ENCODE measurements around the gene MUSTN1.

MUSTN1 gene

DNA sequence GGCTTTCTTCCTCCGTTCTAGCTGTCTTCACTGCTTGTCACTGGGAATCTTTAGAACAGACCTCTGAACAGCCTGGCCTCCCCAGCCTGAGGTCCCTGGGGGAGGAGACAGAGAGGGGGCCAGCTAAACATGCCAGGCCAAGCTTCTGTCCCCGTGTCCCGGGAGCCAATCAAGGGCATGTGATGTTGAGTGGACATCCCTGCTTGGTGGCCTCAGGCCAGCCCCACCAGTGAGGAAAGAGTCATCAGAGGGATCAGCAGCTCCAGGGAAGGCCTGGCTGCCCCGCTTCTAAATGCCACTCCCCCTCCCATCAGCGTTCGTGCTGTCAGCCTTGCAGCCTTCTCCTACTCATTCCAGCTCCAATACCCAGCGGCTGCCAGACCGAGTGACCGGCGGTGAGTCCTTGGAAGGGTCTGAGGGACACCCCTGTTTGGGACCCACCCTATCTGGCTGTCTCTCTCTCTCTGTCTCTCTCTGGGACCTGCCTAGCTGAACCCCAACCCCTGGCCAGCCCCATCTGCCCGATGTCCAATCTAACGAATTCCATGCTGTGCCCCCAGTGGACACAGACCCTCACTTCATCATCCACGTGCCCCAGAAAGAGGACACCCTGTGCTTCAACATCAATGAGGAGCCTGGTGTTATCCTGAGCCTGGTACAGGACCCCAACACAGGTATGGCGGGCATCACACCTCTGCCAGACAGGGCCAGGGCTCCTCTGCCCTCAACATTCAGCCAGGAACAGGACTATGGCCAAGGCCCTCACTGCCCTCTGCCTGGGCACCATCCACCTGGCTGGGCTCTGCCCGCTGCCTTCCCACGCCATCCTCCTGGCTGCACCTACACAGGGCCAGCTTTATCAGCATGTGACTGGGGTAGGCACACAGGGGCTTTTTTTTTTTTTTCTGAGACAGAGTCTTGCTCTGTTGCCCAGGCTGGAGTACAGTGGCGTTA lies 46.9 kb downstream of the MUSTN1 start:
- TF ChIP-seq, protein P1, sequence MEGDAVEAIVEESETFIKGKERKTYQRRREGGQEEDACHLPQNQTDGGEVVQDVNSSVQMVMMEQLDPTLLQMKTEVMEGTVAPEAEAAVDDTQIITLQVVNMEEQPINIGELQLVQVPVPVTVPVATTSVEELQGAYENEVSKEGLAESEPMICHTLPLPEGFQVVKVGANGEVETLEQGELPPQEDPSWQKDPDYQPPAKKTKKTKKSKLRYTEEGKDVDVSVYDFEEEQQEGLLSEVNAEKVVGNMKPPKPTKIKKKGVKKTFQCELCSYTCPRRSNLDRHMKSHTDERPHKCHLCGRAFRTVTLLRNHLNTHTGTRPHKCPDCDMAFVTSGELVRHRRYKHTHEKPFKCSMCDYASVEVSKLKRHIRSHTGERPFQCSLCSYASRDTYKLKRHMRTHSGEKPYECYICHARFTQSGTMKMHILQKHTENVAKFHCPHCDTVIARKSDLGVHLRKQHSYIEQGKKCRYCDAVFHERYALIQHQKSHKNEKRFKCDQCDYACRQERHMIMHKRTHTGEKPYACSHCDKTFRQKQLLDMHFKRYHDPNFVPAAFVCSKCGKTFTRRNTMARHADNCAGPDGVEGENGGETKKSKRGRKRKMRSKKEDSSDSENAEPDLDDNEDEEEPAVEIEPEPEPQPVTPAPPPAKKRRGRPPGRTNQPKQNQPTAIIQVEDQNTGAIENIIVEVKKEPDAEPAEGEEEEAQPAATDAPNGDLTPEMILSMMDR (IDR thresholded peaks at IDR 0.05; ENCODE audit: low read depth, low read length): no peak
- no peak overlapping the region for H3K4me3 ChIP-seq (ENCODE audit: low read depth, low read length)

DNA sequence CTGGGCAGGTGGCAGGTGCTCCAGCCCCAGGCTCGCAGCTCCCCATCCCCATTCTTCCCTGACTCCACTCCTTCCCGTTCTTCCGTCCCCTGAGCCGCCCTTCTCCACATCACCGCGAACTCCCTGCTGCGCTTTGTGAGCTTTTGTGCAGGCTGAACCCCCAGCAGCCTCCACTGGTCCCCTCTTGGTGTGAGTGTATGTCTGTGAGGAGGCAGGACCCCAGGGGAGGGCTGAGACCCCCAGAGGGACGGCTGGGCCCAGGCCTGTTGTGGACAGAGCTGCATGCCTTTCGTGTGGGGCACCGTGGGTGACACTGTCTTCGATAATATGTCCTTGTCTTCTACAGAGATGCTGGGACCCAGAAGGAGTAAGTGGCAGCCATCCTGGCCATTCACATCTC lies 47.6 kb downstream of the MUSTN1 start:
- TF ChIP-seq, protein P1 (IDR thresholded peaks at IDR 0.05; ENCODE audit: low read depth, low read length): no peak
- H3K4me3 ChIP-seq (ENCODE audit: low read depth, low read length): no peak overlapping the region

DNA sequence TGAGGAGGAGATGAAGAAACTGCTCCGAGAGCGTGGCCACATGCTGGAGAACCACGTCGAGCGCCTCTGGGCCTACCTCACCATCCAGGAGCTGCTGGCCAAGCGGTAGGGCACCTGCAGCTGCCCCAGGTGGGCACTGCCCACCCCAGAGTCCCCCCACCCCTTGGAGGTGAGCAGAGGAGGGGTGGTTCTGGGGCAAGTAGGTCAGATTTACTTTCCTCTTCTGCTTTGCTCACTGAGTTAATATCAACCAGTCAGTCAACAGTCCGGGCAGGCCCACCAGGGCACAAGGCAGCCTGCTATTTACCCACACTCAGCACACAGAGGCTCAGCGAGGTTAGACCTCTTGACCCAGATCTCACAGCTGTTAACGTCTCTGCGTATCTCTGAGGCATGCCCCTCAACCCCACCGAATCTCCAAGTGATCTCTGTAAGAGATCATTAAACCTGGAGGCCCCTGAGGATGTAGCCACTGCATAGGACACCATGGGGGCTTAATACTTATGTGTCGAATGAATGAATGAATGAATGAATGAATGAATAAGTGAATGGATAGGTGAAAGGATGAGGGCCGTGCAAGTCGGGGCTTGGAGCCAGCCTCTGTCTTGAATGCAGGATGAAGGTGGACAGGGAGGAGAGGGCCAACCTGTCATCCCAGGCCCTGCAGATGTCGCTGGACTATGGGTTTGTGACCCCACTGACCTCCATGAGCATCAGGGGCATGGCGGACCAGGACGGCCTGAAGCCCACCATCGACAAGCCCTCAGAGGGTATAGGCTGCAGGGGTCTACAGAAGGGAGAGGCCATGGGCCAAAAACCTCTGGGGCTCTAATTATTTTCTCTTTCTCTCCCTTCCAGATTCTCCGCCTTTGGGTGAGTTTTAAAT lies 48.2 kb downstream of the MUSTN1 start:
- TF ChIP-seq, protein P1 (IDR thresholded peaks at IDR 0.05; ENCODE audit: low read depth, low read length): no peak
- H3K4me3 ChIP-seq (ENCODE audit: low read depth, low read length): no peak overlapping the region

DNA sequence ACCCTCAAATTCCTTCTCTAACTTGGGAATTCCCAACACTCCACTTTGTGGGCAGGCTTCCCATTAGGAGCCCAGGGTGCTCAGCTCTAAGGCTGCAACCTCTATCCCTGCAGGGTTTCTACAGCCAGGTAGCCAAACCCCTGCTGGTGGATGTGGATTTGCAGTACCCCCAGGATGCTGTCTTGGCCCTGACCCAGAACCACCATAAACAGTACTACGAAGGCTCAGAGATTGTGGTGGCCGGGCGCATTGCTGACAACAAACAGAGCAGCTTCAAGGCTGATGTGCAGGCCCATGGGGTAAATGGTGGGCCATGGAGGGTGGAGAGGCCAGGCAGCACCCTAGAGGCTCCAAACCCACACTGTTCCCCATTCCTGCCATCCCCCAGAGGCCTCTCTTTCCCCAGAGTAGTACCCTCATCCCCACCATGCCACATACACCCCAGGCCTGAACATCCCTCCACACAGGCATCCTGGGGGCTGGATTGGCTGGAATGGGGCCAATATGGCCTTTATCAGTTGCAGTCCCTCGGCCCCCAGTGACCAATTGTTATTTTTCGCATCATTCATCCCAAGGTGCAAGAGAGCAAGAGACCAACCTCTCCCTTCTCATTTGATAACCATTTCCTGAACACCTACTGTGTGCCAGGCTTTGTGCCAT lies 49.8 kb downstream of the MUSTN1 start:
- TF ChIP-seq, protein P1 (IDR thresholded peaks at IDR 0.05; ENCODE audit: low read depth, low read length): no peak

DNA sequence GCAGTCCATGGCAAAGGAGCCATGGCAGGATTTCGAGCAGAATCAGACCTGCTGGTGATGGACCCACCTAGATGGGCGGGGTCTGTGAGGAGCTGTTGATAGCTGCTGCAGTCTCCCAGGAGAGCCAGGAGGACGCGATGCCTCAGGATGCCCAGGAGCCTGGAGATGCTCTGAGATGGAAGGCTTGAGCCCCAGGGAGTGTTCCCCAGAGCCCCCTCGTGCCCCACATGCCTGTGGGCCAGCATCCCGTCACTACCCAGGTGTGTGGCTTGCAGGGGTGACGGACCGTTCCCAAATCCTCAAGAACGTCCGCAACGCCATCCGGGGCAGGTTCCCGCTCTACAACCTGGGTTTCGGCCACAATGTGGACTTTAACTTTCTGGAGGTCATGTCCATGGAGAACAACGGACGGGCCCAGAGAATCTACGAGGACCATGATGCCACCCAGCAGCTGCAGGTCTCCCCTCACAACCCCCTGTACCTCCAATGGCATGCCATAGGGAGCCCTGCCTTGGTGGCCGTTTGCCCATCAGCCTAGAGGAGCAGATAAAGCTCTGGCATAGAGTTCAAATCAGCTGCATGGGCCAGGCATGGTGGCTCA lies 50.7 kb downstream of the MUSTN1 start:
- TF ChIP-seq, protein P1 (IDR thresholded peaks at IDR 0.05; ENCODE audit: low read depth, low read length): no peak
- no peak overlapping the region for H3K4me3 ChIP-seq (ENCODE audit: low read depth, low read length)

More for the DNA sequence above, 49.8 kb downstream of the MUSTN1 start:
- no peak overlapping the region for H3K4me3 ChIP-seq (ENCODE audit: low read depth, low read length)

DNA sequence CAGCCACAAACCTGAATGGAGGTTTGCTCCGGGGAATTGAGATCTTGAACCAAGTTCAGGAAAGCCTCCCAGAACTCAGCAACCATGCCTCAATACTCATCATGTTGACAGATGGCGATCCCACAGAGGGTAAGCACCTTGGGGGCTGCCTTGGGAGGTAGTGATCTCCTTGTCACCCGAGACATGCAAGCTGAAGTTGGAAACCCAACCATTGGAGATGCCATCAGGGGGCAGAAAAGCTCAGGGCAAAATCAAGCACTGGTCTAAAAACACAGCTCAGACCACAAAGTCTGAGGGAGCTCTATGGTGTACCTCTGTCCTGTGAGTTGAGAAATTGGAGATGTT lies 51.6 kb downstream of the MUSTN1 start:
- TF ChIP-seq, protein P1 (IDR thresholded peaks at IDR 0.05; ENCODE audit: low read depth, low read length): no peak
- no peak overlapping the region for H3K4me3 ChIP-seq (ENCODE audit: low read depth, low read length)

Data from WI38 (cell line).